Neuron (in vitro differentiated cells): ENCODE results near the gene ANGPTL4.

Source experiments
- H2AFZ ChIP-seq: one replicate; pipeline ENCODE4 v1.6.1; 2013; ENCODE audit warnings: low read depth, mild to moderate bottlenecking, inconsistent platforms, low read length, moderate library complexity
- H3K27me3 ChIP-seq: one replicate; pipeline ENCODE4 v1.6.1; 2013; ENCODE audit warnings: low read length; ENCODE audit not compliant: insufficient read depth
- H3K36me3 ChIP-seq: one replicate; pipeline ENCODE4 v1.6.1; 2013; ENCODE audit warnings: low read length; ENCODE audit not compliant: insufficient read depth
- H3K4me1 ChIP-seq: one replicate; pipeline ENCODE4 v1.6.1; 2013; ENCODE audit warnings: low read length; ENCODE audit not compliant: insufficient read depth
- H3K4me3 ChIP-seq: 2 replicates; pipeline ENCODE4 v1.5.1; 2013; ENCODE audit warnings: mild to moderate bottlenecking, low read length, moderate library complexity
- H3K9me3 ChIP-seq: one replicate; pipeline ENCODE4 v1.6.1; 2013; ENCODE audit warnings: low read length

Gene ANGPTL4

DNA sequence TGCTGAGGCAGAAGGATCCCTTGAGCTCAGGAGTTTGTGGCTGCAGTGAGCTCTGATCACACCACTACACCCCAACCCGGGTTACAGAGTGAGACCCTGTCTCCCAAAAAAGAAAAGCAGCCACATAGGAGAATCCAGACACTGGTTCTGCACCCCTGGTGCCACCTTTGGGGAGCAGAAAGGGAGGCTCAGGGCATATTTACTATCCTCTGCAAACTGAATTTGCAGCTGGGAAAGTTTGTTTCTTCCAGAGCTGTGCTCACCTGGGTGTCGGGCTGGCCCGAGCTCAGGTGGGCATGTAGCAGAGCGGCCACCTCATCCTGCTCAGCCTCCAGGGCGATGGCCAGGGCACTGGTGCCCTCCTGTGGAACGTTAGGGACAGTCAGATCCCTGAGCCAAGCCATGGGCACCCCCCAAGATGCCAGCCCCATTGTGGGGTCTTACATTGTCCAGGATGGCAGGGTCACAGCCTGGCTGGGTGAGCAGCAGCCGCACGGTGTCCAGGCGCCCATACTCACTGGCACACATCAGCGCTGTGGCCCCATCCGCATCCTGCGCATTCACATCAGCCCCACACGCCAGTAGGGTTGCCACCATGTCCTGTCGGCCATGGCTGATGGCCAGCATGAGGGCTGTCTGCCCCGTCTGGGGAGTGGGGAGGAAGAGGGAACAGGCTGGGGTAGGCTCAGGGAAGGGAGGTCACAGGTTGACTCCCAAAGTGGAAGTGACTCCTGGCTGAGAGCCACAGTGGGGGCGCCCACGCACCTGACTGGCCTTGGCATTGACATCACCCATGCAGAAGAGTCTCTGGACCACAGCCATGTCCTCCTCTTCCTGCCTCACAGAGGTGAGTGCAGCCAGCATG is 39.5 kb upstream of the ANGPTL4 start:
- H3K4me1 ChIP-seq = peaks cover 18% of the 10 kb centered on the region
- peaks cover 3% of the 10 kb centered on the region for H3K9me3 ChIP-seq
- H3K4me3 ChIP-seq = no peak overlapping the region
- no peak overlapping the region for H2AFZ ChIP-seq
- H3K36me3 ChIP-seq = peaks cover 23% of the 10 kb centered on the region
- H3K27me3 ChIP-seq = no peaks in the 10 kb centered on the region

DNA sequence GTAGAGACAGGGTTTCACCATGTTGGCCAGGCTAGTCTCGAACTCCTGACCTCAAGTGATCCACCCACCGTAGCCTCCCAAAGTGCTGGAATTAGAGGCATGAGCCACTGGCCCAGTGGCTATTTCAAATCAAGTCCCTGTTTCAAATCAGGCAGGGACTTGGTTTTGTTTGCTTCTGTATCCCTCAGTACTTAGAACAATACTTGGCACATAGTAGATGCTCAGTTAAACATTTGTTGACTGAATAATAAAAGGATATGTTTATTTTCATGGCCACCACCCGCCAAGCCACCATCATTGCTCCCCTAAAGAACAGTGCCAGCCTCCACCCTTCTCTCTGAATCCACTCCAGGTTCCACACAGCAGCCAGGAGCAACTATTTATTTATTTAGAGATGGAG is 38.5 kb upstream of the ANGPTL4 start:
- Histone ChIP-seq H3K4me3 (no peak overlapping the region), H3K9me3 (peaks cover 3% of the 10 kb centered on the region), H3K27me3 (no peaks in the 10 kb centered on the region), H3K36me3 (peaks cover 23% of the 10 kb centered on the region), H3K4me1 (peaks cover 12% of the 10 kb centered on the region), H2AFZ (no peak overlapping the region)

DNA sequence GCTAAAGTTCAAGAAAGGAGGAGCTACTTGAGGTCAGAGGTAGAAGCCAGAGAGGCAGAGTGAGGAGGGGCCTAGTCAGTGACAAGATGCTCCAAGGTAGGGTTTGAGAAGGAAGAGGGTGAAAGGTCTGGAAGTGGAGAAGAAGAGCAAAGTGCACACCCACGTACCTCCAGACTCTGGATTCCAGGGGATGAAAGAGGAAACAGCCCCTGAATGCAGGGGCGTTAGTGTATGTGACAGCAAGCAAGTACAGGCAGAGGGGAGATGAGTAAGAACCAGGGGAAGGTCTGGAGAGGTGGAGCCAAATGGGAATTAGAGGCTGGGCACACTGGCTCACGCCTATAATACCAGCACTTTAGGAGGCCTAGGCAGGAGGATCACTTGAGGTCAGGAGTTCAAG is 34.0 kb upstream of the ANGPTL4 start:
- Histone ChIP-seq H3K4me1 (peaks cover 8% of the 10 kb centered on the region), H3K4me3 (no peak overlapping the region), H3K9me3 (peaks cover 3% of the 10 kb centered on the region), H3K27me3 (peaks cover 26% of the 10 kb centered on the region), H3K36me3 (no peaks in the 10 kb centered on the region), H2AFZ (no peak overlapping the region)

- H2AFZ ChIP-seq = no peak overlapping the region
- peaks cover 8% of the 10 kb centered on the region for H3K4me1 ChIP-seq
- peaks cover 3% of the 10 kb centered on the region for H3K9me3 ChIP-seq
- peaks cover 34% of the 10 kb centered on the region for H3K27me3 ChIP-seq
- no peaks in the 10 kb centered on the region for H3K36me3 ChIP-seq
- no peak overlapping the region for H3K4me3 ChIP-seq
These were observed 32.6 kb upstream of the ANGPTL4 start for GRCh38 chr19:8331263-8331845.

DNA sequence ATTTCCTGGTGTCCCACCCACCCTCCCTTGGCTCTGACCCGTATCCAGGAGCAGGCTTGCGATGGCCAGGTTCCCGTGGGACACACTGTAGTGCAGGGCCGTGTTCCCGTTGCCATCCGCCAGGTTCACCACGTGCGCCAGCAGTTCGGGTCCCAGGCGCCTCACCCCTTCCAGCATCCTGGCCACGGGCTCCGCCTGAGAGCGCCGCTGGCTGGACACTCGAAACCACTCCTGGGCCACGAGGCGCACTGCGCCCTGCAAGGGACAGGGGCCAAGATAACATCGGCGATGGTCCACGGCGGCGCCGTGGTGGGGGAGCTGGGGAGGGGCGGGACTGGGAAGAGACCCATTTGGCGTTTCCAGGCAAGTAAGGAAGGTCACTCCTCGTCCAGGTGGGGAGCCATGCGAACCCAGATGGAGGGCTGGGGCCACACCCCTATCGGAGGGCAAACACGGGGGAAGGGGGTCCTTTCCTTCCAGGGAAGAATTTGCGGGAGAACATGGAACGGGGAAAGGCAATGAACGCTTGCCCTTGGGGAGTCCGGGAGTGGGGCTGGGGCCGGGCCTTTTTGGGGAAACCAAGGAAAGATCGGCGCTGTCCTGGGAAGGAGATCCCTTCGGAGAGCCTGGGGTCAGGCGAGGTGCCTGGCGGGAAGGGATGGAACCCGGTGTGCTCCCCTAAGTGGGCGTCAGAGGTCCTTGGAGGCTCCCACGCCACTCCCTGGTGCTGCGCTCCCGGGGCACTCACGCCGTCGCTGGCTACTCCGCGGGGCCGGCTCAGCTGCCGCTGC is 30.8 kb upstream of the ANGPTL4 start:
- peak overlapping the region; percentile 47 for H3K4me3 ChIP-seq
- H3K9me3 ChIP-seq = no peaks in the 10 kb centered on the region
- H3K36me3 ChIP-seq = no peaks in the 10 kb centered on the region

DNA sequence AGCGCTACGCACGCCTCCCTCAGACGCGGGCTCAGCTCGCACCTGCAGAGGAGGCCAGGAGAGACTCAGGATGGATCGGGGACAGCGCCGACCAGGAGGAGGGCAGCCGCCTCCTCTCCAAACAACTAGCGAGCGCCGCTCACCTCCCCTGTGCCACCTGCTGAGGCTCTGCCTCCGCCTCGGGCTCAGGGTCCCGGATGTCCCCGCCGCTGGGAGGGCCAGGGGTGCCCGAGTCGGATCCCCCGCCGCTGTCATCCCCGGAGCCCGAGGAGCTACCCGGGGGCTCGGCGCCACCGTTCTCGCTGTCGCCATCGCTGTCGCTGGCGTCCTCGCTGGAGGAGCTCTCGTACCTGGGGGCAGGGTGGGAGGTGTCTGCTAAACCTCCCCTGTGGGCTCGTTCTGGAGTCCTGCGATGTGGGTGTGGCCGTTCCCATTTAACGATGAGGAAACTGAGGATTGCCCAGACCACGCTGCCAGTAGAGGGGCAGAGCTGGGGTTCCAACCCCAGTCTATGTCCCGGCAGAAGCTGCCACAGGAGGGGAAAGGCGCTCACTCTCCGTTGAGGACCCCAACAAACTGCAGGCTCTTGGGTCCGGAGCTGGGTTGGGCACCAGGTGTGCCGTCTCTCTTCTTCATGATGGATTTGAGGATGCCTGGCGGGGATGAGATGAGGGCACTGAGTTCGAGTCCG is 30.0 kb upstream of the ANGPTL4 start:
- H3K4me1 ChIP-seq = peaks cover 8% of the 10 kb centered on the region
- no peak overlapping the region for H2AFZ ChIP-seq
- peak overlapping the region; percentile 47 for H3K4me3 ChIP-seq
- H3K36me3 ChIP-seq = no peaks in the 10 kb centered on the region
- peaks cover 41% of the 10 kb centered on the region for H3K27me3 ChIP-seq
- H3K9me3 ChIP-seq = no peaks in the 10 kb centered on the region

More for the DNA sequence above, 30.8 kb upstream of the ANGPTL4 start:
- Histone ChIP-seq H2AFZ (no peak overlapping the region), H3K4me1 (peaks cover 8% of the 10 kb centered on the region), H3K27me3 (peaks cover 41% of the 10 kb centered on the region)

DNA sequence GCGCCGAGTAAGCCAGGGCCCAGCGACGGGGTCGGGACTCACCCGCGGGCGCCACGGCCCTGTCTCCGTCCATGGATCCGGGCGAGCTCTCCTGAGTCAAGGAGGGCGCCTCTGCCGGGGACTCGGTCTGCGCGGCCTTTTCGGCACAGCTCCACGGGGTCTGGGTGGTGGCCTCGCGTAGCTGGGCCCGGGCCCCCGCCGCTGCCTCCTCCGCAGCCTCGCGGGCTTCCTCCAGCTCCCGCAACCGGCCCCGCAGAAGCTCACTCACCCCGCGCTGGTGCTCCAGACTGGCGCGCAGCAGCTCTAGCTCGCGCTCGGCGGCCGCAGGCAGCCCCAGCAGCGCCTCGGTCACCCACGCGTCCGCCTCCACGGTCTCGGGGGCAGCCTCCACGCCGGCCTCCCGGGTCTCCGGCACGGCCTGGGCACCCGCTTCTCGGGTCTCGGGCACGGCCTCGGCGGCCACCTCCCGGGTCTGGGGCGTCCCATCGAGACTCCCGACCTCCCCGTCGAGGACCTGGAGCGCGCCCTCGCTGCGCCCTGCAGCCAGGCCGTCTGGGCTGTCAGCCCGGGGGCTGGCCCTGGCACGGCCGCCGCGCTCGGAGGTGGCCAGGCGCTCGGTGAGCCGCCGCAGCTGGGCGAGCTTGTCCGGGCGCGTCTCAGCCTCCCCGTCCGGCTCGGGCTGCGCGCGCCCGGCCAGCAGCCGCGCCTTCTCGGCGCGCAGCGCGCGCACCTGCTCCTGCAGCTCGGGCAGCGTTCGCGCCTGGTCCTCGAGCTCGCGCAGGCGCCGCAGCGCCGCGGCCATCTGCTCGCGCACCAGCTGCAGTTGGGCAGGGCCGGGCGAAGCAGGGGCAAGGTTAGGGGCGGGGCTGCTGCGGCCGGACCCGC is 29.3 kb upstream of the ANGPTL4 start:
- Histone ChIP-seq H3K36me3 (no peaks in the 10 kb centered on the region), H3K27me3 (peaks cover 41% of the 10 kb centered on the region), H3K4me3 (peak overlapping the region; percentile 47)

DNA sequence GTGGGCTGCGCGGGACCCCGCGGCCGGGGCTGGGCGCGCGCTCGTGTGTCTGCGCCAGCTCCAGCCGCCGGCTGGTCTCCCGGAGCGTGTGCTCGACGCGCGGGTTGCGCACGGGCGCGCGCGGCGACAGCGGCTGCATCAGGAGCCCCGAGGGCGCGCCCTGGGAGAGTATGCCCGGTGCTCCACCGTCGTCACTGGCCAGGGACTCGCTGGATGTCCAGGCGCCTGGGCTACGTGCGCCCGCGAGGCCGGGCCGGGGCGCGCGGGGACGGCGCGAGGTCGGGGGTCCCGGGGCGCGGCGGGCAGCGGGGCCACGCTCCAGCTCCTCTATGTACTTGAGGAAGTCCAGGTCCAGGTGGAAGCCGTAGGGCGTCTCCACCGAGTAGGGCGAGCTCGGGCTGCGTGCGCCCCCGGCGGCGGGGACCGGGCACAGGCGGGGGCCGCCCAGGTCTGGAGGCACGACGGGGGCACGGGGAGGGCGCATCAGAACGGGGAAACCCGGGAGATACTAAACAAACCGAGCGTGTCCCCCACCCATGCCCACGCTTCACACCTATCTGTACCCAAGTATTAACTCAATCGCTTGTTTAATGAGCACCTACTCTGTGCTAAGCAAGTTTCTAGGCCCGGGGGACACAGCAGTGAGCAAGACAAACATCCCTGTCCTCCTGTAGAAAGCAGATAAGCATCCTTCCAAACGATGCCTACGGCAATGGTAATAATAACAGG is 28.4 kb upstream of the ANGPTL4 start:
- Histone ChIP-seq H3K4me3 (peak overlapping the region; percentile 47), H3K9me3 (no peaks in the 10 kb centered on the region), H3K4me1 (peaks cover 8% of the 10 kb centered on the region), H3K27me3 (peaks cover 47% of the 10 kb centered on the region), H2AFZ (peak overlapping the region; percentile 80), H3K36me3 (no peaks in the 10 kb centered on the region)

More for the DNA sequence above, 29.3 kb upstream of the ANGPTL4 start:
- no peaks in the 10 kb centered on the region for H3K9me3 ChIP-seq
- peaks cover 8% of the 10 kb centered on the region for H3K4me1 ChIP-seq
- H2AFZ ChIP-seq = peak overlapping the region; percentile 80

- Histone ChIP-seq H3K36me3 (no peaks in the 10 kb centered on the region), H3K9me3 (no peaks in the 10 kb centered on the region), H2AFZ (no peak overlapping the region), H3K27me3 (peaks cover 52% of the 10 kb centered on the region), H3K4me3 (no peak overlapping the region), H3K4me1 (peaks cover 8% of the 10 kb centered on the region)
These were observed 27.8 kb upstream of the ANGPTL4 start for GRCh38 chr19:8336072-8336569.

- Histone ChIP-seq H2AFZ (no peak overlapping the region), H3K27me3 (peaks cover 48% of the 10 kb centered on the region), H3K4me3 (no peak overlapping the region), H3K9me3 (no peaks in the 10 kb centered on the region), H3K36me3 (no peaks in the 10 kb centered on the region), H3K4me1 (peaks cover 8% of the 10 kb centered on the region)
These were observed 27.3 kb upstream of the ANGPTL4 start for GRCh38 chr19:8336660-8337059.

- Histone ChIP-seq H3K4me3 (no peak overlapping the region), H3K36me3 (no peaks in the 10 kb centered on the region), H2AFZ (no peak overlapping the region), H3K4me1 (peaks cover 8% of the 10 kb centered on the region), H3K27me3 (peaks cover 54% of the 10 kb centered on the region), H3K9me3 (no peaks in the 10 kb centered on the region)
These were observed 26.2 kb upstream of the ANGPTL4 start for GRCh38 chr19:8337728-8338127.
